HG03442 (cell line): ENCODE data around the gene SDR42E2.
"Not testable (repeated sequence)": the region's sequence is repeated elsewhere in the genome, so short reads cannot be mapped to it uniquely, and the experiment has no call there.

ENCODE experiments used
- ATAC-seq: cut with Tn5 transposase; IDR thresholded peaks from one replicate; pipeline ENCODE4 v1.9.1; 2021; ENCODE audit warnings: mild to moderate bottlenecking, moderate library complexity; ENCODE audit not compliant: unreplicated experiment

The SDR42E2 gene

DNA sequence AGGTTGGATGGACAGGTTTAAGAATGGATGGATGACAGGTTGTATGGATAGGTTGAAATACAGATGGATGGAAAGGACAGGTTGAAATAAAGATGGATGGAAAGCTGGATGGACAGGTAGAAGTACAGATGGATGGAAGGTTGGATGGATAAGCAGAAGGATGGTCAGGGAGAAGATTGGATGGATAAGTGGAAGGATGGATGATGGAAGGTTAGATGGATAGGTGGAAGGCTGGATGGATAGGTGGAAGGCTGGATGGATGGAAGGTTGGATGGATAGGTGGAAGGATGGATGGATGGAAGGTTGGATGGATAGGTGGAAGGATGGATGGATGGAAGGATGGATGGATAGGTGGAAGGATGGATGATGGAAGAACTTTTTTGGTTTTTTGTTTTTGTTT is 905 bp upstream of the SDR42E2 start:
- ATAC-seq = no peak

DNA sequence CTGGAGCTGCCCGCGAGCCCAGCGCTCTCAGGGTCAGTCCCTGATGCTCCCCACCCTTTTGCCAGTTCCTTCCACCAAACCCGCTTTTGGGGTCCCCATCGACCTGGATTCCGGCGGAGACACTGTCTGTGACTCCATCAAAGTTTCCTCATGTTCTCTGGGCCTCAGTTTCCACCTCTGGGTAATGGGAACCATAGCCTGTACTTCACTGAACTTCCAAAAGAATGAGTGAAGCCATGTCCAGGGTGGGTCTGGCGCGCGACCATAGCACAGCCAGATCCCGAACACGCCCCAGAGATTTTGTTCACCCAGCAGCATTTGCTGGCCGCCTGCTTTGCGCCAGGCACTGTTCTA is 327 bp downstream of the SDR42E2 start:
- ATAC-seq = no peak

DNA sequence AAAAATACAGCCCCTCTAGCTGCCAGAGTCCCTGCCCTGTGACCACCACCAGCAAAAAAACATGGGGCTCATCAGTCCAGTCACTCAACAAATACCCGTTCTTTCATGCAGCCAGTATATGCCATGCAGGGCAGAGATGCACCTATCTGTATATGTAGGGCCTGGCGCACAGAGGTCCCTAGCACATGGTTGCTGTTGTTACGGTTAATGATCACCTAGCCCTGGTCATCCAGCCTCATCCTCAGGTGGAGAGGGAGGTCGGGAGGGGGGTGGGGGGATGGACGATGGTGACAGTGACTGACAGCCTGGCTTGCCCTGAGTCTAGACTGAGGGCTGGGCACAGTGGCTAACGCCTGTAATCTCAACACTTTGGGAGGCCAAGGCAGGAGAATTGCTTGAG is 1.5 kb downstream of the SDR42E2 start:
- ATAC-seq = no peak

DNA sequence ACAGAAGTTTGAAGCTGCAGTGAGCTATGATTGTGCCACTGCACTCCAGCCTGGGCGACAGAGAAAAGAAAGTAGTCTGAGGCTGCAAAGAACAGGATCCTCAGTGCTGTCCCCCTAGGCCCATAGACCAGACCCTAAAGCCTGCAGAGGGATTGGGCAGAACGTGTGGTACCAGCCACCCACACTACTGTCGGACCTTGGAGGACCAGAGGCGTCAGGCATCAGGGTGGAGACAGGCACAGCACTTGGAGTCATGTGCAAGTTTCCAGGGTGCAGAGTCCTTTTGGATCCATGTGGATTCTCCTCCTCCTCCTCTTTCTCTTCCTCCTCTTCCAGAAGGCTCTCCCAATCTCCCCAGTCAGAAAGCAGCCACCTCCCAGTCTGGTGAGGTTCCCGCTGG is 2.2 kb downstream of the SDR42E2 start:
- ATAC-seq = no peak

- ATAC-seq = no peak
These were observed 3.4 kb downstream of the SDR42E2 start for GRCh38 chr16:22165508-22166285.

GRCh38 chr16:22171953-22172352 is 9.6 kb downstream of the SDR42E2 start:
- no peak for ATAC-seq

DNA sequence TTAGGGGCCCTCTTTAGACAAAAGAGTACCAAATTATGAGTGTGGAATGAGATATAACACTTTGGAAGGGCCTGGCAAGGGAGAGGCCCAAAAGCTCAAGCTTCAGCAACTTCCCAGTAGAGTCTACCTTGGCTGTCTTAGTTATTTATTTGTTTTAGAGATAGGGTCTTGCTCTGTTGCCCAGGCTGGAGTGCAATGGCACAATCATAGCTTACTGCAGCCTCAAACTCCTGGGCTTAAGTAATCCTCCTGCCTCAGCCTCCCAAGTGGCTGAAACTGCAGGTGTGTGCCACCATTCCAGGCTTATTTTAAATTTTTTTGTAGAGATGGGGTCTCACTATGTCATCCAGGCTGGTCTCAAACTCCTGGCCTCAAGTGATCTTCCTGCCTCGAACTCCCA is 10.3 kb downstream of the SDR42E2 start:
- ATAC-seq = not testable (repeated sequence)

DNA sequence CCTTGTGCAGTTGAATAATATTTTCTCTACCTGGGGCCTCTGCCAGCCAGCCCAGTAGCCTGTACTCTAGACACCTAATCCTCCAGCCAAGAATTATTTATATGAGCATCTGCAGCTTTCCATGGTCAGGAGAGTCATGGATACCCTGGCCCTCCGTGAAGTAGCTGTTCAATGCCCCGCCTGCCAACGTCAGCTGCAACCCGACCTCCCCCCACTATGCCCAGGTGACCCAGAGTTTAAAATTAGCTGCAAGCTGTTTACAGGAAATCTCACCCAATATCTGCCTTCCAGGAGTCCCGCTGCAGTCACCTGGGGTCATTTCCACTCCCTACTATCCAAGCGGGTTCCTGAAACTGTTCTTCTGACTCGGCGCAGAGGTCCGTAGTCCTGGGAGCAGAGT is 12.3 kb downstream of the SDR42E2 start:
- no peak for ATAC-seq

DNA sequence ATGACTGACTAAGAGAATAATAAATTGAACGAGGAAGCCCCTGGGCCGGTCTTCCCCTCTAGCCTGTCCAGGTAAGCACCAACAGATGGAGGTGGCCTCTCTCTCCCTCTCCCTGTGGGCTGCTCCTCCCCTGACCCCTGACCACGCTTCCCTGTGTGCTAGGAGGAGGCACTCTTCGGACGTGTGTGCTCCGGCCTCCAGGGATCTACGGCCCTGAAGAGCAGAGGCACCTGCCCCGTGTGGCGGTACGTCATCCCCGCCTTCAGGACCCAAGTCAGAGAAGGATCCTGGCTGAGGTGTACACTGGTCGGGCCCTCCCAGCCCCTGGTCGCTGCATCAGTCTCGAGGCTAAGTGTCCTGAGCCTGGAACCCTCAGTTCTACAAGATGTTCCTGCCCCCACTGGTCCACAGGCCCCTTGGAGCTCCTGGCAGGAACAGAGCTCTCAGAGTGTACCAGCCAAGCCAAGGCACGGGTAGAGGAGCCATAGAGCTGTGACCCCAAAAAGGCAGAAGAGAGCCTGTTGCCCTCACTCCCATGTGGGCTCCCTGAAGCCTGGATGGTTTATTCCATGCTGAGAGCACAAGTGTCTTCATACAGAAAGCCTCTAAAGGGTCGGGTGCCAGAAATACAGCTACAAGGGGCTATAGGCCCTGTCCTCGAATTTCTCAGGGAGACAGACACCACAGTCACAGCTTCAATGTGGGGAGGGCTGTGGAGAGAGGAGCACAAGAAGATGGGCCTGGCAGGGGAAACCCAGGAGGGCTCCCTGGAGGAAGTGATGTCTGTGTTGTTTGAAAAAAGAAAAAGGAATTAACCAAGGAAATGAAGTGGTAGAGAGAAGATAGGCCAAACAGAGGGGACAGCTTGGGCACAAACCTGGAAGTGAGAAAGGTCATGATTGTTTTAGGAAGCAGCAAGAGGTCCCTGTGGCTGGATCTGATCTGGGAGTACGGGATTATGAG is 15.9 kb downstream of the SDR42E2 start:
- ATAC-seq = no peak

- no peak for ATAC-seq
These were observed 19.1 kb downstream of the SDR42E2 start for GRCh38 chr16:22181426-22181825.

- no peak for ATAC-seq
These were observed 19.5 kb downstream of the SDR42E2 start for GRCh38 chr16:22181843-22182242.

GRCh38 chr16:22183335-22183734 is 21.0 kb downstream of the SDR42E2 start:
- no peak for ATAC-seq

DNA sequence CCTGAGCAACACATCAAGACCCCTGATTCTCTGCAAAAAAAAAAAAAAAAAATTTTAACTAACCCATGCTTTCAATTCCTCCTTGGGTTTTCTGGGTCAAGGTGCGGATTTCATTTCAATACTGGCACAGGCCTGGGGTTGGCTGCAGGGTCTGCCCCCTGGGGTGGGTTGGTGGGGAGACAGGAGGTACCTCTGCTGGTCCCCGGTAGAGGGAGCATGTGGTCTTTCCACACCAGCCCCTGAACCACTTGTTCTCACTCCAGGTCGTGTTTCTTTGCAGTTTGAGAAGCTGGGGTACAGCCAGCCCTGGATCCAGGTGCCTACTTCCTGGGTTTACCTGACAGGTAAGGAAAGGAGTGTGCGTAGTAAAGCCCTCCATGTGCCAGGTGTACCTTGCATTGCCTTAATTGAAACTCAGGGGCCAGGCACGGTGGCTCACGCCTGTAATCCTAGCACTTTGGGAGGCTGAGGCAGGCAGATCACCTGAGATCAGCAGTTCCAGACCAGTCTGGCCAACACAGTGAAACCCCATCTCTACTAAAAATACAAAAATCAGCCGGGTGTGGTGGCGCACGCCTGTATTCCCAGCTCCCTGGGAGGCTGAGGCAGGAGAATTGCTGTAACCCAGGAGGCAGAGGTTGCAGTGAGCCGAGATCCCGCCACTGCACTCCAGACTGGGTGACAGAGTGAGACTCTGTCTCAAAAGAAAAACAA is 21.8 kb downstream of the SDR42E2 start:
- no peak for ATAC-seq

GRCh38 chr16:22184615-22184968 is 22.3 kb downstream of the SDR42E2 start:
- no peak for ATAC-seq

DNA sequence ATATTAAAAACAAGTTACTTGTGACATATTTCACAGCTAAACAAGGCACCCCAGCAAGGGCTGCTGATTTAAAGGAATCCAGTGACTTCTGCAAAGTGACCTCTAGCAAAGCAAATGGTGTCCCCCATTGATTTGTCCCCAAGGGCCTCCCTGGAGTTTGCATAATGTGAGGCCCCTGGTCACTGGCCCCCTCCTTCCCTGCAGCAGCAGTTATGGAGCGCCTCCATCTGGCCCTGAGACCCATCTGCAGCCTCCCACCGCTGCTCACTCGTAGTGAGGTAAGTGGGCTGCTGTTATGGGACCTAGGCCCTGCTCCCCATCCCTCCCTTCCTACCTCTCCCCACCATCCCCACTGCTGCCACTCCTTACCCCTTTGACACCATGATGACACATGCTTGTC is 24.2 kb downstream of the SDR42E2 start:
- no peak for ATAC-seq

GRCh38 chr16:22188267-22188594 is 25.9 kb downstream of the SDR42E2 start:
- no peak for ATAC-seq

GRCh38 chr16:22188595-22189442 is 26.5 kb downstream of the SDR42E2 start:
- no peak for ATAC-seq

DNA sequence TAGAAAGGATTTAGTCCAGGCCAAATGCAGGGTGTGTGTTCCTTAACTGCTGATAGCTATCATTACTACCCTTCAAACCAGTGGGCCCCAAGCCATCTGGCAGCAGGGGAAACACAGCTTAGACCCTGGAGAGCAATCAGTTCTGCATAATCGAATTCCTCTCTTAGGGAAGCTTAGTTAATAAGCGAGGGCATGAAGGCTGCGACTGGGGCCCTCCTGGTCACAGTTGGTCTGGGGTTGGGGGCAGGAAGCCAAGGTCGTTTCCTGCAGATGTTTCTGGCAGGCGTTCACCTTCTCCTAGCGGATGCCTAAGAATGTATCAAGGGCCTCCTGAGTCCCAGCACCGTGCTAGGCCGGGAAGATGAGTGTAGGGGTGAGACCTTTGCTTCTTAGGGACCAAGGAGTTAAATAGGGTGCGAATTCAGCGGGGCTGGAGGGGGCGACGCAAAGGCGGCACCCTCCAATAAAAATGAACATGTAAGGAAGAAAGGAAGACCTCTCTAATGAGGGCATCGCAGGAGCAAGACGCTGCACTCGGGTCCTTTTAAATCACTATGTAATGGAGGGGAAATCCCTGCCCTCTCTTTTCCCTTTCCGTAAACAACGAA is 27.3 kb downstream of the SDR42E2 start:
- no peak for ATAC-seq

DNA sequence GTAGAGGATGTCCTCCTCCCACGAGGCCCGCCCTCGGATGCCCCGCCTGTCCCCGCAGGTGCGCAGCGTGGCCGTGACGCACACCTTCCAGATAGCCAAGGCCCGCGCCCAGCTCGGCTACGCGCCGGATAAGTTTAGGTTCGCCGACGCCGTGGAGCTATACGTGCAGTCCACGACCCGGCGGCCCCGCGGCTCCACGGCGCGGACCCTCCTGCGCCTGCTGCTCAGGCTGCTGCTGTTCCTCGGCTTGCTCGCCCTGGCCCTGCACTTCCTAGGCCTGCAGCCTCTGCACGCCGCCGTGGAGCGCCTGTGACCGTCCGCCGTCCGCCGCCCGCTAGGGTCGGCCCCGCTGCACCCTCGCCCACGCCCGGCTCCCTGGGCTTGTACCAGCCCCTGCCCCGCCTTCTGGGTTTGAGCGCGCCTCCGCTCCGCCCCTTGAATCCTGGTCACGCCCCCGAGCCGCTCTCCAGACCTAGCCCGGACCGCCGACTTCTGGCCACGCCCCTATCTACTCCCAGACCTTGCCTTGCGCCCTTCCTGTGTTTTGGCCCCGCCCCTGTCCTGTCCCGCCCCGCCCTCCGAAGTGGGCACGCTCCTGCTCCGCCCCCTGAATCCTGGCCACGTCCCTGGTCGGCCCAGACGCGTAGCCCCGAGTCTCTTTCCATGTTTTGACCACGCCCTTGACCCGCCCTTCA is 27.9 kb downstream of the SDR42E2 start:
- ATAC-seq = peak; percentile 58
